AG09319 (cell line): ENCODE results near the gene CEND1.

Source experiments
- DNase-seq: peaks from one replicate; pipeline ENCODE4 v3.0.0-alpha.2; 2010; ENCODE audit warnings: low read depth; ENCODE audit errors: extremely low read depth
- TF ChIP-seq, protein P1 (sequence below): IDR thresholded peaks from 2 replicates; pipeline ENCODE4 v1.5.1; 2011; ENCODE audit warnings: low read depth, mild to moderate bottlenecking, inconsistent platforms, low read length, moderate library complexity

The CEND1 gene

DNA sequence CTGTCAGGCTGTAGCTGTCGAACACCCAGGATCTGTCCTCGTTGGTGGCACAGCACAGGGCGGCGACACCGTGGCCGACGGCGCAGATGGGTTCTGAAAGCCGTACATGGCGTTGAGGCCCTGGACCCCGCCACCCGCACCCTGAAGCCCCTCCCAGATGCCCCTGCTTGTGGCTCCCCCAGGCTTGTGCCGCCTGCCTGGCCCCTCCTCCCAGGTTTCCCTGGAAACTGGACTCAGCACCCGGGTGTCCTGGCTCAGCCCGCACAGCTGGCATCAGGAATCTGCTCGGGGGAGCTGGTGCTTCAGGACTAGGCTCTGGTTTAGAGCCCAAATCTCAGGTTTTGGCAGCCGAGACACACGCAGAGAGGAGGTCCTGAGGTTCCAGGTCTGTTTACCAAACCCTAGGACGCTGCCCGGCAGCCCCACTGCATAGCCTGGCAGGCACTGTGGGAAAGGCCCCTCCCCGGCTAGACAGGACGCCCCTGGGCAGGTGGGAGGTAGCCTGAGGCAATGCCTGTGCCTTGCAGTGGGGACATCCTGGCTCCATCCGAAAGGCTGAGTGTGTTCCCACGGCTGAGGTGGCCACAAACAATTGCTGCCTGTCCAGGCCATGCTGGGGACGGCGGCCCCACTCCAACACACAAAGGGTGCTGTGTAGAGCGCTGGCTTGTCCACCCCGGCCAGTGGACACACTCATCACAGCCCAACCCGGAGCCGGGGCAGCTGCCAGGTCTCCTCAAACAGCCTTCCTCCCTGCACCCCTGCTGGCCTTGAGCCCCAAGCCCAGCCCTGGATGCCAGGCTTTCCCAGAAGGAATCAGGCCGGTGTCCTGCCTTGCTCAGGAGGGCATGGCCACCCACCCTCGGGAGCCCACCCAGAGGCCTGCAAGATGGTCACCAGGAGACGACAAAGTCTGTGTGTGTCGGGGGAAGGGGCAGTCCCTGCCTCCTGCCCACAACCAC is 17.2 kb downstream of the CEND1 start:
- no peak for DNase-seq
- TF ChIP-seq, protein P1, sequence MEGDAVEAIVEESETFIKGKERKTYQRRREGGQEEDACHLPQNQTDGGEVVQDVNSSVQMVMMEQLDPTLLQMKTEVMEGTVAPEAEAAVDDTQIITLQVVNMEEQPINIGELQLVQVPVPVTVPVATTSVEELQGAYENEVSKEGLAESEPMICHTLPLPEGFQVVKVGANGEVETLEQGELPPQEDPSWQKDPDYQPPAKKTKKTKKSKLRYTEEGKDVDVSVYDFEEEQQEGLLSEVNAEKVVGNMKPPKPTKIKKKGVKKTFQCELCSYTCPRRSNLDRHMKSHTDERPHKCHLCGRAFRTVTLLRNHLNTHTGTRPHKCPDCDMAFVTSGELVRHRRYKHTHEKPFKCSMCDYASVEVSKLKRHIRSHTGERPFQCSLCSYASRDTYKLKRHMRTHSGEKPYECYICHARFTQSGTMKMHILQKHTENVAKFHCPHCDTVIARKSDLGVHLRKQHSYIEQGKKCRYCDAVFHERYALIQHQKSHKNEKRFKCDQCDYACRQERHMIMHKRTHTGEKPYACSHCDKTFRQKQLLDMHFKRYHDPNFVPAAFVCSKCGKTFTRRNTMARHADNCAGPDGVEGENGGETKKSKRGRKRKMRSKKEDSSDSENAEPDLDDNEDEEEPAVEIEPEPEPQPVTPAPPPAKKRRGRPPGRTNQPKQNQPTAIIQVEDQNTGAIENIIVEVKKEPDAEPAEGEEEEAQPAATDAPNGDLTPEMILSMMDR, result no peak

DNA sequence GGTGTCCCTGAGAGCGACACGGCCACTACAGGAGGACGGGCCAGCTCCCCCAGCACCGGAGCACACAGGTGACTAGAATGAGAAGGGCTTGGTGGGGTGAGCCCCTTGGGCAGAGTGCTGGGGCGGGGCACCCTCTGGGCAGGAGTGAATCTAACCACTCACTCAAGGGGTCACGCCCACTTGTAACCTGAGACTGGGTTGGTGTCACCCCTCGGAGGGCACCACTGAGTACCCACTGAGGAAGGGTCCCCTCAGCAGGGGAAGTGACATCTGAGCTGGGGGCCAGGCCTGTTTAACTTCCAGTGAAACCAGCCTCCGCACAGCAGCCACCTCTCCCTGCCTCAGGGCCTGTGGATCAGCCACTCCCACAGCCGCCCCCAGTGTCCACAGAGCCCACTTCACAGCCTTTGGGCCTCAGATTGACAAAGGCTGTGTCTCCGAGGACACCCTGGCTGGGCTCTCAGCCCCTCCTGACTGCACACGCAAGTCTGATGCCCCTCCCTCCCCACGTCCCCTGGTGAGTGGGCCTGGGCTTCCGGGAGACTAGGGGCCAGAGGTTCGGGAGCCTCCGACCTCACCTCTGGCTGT is 18.2 kb downstream of the CEND1 start:
- TF ChIP-seq, protein P1, result no peak
- DNase-seq, result no peak

DNA sequence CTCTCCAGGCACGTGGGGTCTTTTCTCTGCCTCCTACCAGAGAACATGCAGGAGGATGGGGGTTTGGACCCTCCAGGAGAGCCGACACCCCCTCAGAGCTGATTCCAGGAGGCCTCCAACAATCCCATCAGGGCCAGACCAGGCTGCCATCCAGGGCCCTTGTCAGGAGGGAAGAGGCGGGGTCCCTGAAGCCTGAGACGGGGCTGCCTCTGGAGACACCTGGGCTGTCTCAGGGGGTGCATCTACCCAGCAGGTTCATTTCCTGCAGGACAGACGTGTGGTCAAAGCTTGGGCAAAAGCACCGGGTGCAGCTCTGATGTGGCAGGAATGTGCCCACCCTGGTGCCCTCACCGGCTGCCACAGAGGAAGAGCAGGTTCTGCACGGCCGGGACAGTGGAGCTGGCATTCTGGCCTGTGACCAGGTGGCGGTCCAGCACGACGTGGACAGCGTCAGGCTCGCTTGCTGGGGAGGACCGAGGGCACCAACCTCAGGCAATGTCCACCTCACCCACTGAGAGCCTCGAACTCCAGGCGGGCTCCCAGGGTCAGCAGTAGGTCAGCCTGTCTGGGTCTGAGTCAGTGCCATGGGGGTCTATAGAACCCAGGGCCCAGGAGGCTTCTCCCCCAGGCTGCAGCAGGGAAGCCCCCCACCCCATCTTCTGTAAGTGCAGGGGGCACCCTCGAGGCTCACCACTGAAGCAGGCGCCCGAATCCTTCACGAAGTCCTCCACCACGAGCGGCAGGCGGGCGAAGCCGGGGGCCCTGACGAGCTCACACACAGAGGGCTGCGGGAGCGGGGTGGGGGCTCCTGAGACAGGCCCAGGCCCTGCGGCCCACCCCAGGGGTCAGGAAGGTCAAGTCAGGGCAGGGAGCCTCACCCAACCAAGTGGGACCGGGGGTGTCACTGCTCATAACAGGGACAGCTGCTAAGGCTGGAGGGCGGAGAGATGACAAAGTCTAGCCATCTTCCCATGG is 19.0 kb downstream of the CEND1 start:
- DNase-seq, result no peak
- TF ChIP-seq, protein P1, result no peak

DNA sequence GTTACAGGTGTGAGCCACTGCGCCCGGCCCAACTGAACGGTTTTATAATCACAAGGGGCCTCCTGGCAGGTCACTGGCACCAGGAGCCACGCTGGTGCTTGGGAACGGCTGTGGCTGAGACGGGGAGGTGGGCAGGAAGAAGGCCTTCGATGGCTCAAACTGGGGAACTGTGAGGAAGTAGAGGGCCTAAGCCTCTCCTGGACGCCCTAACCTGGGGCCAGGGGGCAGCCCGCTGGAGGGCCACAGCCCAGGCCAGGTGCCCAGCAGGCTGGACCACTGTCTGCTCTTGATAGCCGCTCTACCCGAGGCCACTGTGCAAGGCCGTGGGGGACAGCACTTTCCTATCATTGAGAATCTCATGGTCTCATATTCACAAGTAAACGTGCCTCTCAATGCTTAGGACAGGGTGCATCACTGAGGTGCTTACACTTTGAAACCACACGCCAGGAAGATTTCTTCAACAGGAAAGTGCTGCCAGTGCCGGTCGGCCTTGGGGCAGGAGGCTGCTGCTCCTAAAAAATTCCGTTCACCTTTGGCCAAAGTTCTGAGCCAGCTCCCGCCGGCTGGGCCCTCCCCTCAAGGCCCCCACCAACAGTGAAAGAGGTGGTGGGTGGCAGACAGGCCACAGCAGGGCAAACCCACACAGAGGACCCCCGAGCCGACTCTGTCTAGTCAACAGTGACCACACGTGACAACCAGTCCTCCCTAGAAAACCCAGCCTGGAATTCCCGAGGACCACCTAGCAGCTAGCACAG is 19.8 kb downstream of the CEND1 start:
- TF ChIP-seq, protein P1, result no peak

DNA sequence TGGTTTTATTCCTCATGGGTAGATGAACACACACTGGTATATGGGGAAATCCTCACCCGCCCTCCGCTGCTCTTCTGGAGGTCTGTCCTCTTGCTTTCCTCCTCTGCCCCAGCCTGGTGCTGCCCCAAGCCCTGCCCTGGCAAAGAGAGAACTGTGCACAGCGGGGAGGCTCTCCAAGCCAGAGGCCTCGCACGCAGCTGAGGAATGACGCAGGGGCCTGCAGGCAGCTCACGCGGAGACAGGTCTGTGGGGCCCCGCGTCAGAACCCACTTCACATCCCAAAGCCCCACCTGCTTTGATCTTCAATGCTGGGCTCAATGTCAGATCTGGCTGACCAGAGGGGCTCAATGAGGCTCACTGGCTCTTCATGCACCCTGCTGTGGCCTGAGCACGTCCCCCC is 22.7 kb downstream of the CEND1 start:
- DNase-seq, result no peak
- TF ChIP-seq, protein P1, result no peak

More for the DNA sequence above, 19.8 kb downstream of the CEND1 start:
- DNase-seq, result no peak

DNA sequence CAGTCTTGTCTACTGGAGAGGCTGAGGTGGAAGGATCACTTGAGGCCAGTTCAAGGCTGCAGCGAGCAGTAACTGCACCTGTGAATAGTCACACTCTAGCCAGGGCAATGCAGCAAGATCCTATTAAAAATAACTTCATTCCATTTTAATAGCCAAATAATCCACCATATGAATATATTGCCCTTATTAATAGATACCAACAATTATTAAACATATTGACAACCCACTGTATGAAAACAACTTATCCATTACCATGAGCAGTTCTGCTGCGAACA is 23.0 kb downstream of the CEND1 start:
- TF ChIP-seq, protein P1, result no peak
- no peak for DNase-seq
